Esophagus squamous epithelium (tissue), 5 donors: ENCODE measurements around the gene NCKAP5. TPM values are rescaled to one million over a fixed set of nuclear protein-coding genes. Genes with fewer than 3 reads are reported as not detected.

ENCODE experiments used
- DNase-seq: peaks from one replicate; lab custom pipeline; 2025; lab: John Stamatoyannopoulos, UW
- H3K27ac ChIP-seq, 4 donors: fragments of 200-600 bp; sonication (generic); one replicate each; pipeline ENCODE4 v1.5.1; 2016 to 2019; ENCODE audit warnings: mild to moderate bottlenecking in 1 of 4
- H3K27me3 ChIP-seq, 4 donors: fragments of 200-600 bp; sonication (generic); 1 replicate in 3 of 4; 2 replicates in 1 of 4; pipeline versions ENCODE4 v1.5.1 to v1.6.0; 2017 to 2021; ENCODE audit warnings: antibody characterized with exemption in 1 of 4
- H3K36me3 ChIP-seq, 3 donors: fragments of 200-600 bp; sonication (generic); one replicate each; pipeline ENCODE4 v1.5.1; 2016 to 2019
- H3K4me1 ChIP-seq, 3 donors: fragments of 200-600 bp; sonication (generic); one replicate each; pipeline ENCODE4 v1.5.1; 2017 to 2019
- H3K4me3 ChIP-seq, 4 donors: fragments of 200-600 bp; sonication (generic); 1 replicate in 3 of 4; 2 replicates in 1 of 4; pipeline ENCODE4 v1.5.1; 2016 to 2019; ENCODE audit warnings: mild to moderate bottlenecking in 2 of 4, moderate library complexity in 1 of 4
- H3K9me3 ChIP-seq, 3 donors: fragments of 200-600 bp; sonication (generic); one replicate each; pipeline ENCODE4 v1.5.1; 2016 to 2019
- CTCF ChIP-seq, 6 experiments: fragments of 450-650 bp in 4 of 6; fragments of 200-600 bp in 2 of 6; sonication (generic) in 2 of 6; IDR thresholded peaks; one replicate each; pipeline ENCODE4 v1.5.1; 2016 to 2019; ENCODE audit warnings: antibody characterized with exemption in 6 of 6, mild to moderate bottlenecking in 4 of 6, moderate library complexity in 4 of 6
- POLR2A ChIP-seq, 4 donors: fragments of 450-650 bp; IDR thresholded peaks; one replicate each; pipeline ENCODE4 v1.6.1; 2017; ENCODE audit warnings: antibody characterized with exemption in 4 of 4, mild to moderate bottlenecking in 4 of 4, moderate library complexity in 3 of 4
- WGBS, 2 donors: methylation state at CpG; one replicate each; pipeline ENCODE4 v1.1.5; 2018; 5-methylcytosine and 5-hydroxymethylcytosine counted together
- intact Hi-C: fragments of 100-400 bp; cut with DNase I; formaldehyde crosslinking; loops from one replicate; pipeline ENCODE4 v1.15.0; 2022
- total RNA-seq, 4 donors: library from RNA; depleted of rRNA; stranded (reverse); fragments of >200 nt; gene quantifications; one replicate each; pipeline ENCODE4 v1.1.0, GENCODE V29; 2016
- donor health status: DM: yes; HTN: yes; CAD: no.

The NCKAP5 gene
- total RNA-seq, 4 donors from 2014 or later = 4.5 to 6.9 (median 5.3) TPM

- intact Hi-C loops = no loop called here
- no peak overlapping the region for H3K4me3 ChIP-seq
- no peak for DNase-seq
- H3K4me1 ChIP-seq = no peaks in the 10 kb centered on the region
- H3K36me3 ChIP-seq = no peaks in the 10 kb centered on the region
- no peaks in the 10 kb centered on the region for H3K9me3 ChIP-seq
- 38 to 55% methylated on average over 3 of the region's 3 CpGs for WGBS, 2 donors
- H3K27ac ChIP-seq = no peak overlapping the region
- TF ChIP-seq POLR2A (IDR thresholded peaks at IDR 0.05) (no peak), CTCF (IDR thresholded peaks at IDR 0.05) (no peak)
- H3K27me3 ChIP-seq = no peaks in the 10 kb centered on the region
Observed at GRCh38 chr2:133273031-133273430, 295.2 kb downstream of the NCKAP5 start.

- H3K36me3 ChIP-seq = no peaks in the 10 kb centered on the region
- H3K9me3 ChIP-seq = no peaks in the 10 kb centered on the region
- no peak overlapping the region for H3K27ac ChIP-seq
- DNase-seq = no peak
- no peak overlapping the region for H3K4me3 ChIP-seq
- TF ChIP-seq POLR2A (IDR thresholded peaks at IDR 0.05) = no peak
- TF ChIP-seq CTCF (IDR thresholded peaks at IDR 0.05) = no peak
- peaks cover 0 to 9% (median 0%) of the 10 kb centered on the region in 4 donors for H3K27me3 ChIP-seq
- peaks cover 0 to 14% (median 11%) of the 10 kb centered on the region in 3 donors for H3K4me1 ChIP-seq
- intact Hi-C loops = no loop called here
- WGBS, 2 donors = 52 to 60% methylated on average over 4 of the region's 4 CpGs
Observed at GRCh38 chr2:133271105-133271504, 297.2 kb downstream of the NCKAP5 start.

DNA sequence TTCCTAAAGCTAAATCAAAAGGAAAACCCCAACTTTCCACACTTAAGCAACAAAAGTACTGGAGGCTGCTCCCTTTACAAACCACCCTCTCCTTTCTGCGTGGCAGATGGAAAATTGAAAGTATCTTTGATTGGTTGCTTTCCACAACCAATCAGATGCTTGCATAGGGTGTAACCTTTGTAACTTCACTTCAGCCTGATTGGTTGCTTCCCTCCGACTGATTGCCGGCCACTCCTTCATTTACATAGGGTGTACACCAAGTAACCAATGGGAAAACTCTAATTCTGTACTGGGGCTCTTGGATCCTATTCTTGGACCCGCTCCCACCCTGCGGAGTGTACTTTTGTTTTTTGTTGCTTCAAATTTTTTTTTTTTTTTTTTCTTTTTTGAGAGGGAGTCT is 297.7 kb downstream of the NCKAP5 start:
- no peak for DNase-seq
- H3K36me3 ChIP-seq = no peaks in the 10 kb centered on the region
- WGBS, 2 donors = 85 to 94% methylated on average over 5 of the region's 5 CpGs
- TF ChIP-seq CTCF (IDR thresholded peaks at IDR 0.05) (no peak), POLR2A (IDR thresholded peaks at IDR 0.05) (no peak)
- intact Hi-C loops = no loop called here
- no peaks in the 10 kb centered on the region for H3K9me3 ChIP-seq
- peaks cover 0 to 20% (median 15%) of the 10 kb centered on the region in 3 donors for H3K4me1 ChIP-seq
- H3K4me3 ChIP-seq = no peak overlapping the region
- peaks cover 0 to 15% (median 0%) of the 10 kb centered on the region in 4 donors for H3K27me3 ChIP-seq
- H3K27ac ChIP-seq = no peak overlapping the region

DNA sequence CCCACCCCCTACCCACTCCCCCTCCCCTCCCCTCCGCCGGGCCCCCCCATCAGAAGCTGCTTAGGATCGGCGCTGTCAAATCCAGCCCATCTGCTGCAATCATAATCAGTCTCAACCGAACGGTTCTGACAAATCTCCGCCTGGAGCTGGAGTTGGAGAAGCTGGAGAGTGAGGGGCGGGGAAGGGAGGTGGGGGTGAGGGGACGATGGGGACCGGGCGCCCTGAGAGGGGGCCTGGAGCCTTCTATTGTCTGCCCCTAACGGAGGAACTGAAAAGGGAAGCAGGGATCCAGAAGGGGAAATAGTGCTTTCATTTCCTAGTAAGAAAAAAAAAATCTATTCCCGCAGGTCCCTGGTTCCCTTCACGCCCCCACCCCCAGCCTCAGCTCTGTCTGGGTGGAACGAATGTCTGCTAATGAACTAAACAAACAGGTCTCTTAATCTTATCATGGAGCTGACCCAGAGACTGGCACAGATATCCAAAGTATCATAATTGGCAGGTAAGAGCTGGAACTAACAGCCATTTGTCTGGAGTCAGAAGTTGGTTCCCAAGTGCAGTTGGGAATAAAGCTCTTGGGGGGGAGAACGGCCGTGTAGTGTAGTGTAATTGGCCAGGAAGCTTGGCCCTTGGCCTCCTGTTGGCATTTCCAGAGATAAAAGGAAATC is 301.2 kb downstream of the NCKAP5 start:
- Histone ChIP-seq H3K9me3 (no peaks in the 10 kb centered on the region), H3K36me3 (no peaks in the 10 kb centered on the region), H3K4me3 (peak overlapping the region; percentile 38 to 70 (median 52)), H3K27ac (peak overlapping the region in 2 of 4 donors; percentile 23 to 48), H3K4me1 (peaks cover 0 to 36% (median 15%) of the 10 kb centered on the region in 3 donors), H3K27me3 (peaks cover 0 to 16% (median 0%) of the 10 kb centered on the region in 4 donors)
- TF ChIP-seq CTCF (IDR thresholded peaks at IDR 0.05) = no peak
- TF ChIP-seq POLR2A (IDR thresholded peaks at IDR 0.05) = no peak
- intact Hi-C loops = no loop called here
- 0 to 1% methylated on average over 5 to 10 of the region's 17 CpGs for WGBS, 2 donors
- no peak for DNase-seq

DNA sequence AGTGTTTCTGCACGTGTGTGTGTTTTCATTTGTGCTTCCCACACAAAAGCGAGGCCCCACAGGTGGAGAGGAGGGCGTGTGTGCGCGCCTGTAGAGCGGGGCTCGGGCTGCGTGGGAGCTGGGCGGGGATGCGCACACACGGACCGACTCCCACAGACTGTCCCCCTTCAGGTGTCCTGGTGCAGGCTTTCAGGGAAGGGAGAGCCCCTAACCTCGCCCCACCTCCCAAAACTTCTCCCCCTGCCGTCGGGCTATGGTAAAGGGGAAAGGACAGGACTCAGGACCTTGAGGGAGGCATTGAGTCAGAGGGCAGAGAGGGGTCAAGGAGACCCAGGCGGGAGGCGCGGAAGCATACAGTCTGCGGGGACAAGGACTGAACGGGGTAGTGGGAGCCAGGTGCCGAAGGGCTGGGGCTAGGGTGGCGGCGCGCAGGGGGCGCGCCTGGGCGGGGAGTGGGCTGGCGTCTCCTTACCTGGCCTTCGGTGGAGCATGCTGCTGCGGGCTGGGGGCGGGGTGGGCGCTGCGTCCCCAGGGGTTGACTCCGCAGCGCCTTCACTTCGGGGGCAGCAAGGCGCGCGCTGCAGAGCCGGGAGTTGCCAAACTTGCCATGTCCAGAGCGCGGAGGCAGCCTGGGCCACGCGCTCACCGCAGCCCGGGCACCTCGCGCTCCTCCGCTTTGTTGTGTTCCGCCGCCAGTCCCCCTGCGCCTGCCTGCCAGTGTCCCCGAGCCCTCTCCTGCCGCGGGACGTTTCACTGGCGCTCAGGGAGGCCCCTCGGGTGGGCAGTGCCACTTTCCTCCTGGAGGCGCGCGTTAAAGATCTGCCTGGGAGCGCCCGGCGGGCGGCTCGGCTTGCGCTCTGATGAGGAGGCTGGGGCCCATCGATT is 302.0 kb downstream of the NCKAP5 start:
- TF ChIP-seq POLR2A (IDR thresholded peaks at IDR 0.05) (no peak), CTCF (IDR thresholded peaks at IDR 0.05) (peak in 1 of 6 experiments; percentile 18)
- intact Hi-C loops = no loop called here
- H3K9me3 ChIP-seq = no peaks in the 10 kb centered on the region
- peak overlapping the region in 2 of 4 donors; percentile 23 to 48 for H3K27ac ChIP-seq
- H3K4me1 ChIP-seq = peaks cover 0 to 36% (median 15%) of the 10 kb centered on the region in 3 donors
- WGBS, 2 donors = 0 to 1% methylated on average over 13 of the region's 68 CpGs
- peak overlapping the region; percentile 38 to 70 (median 52) for H3K4me3 ChIP-seq
- DNase-seq = no peak
- peaks cover 0 to 16% (median 0%) of the 10 kb centered on the region in 4 donors for H3K27me3 ChIP-seq
- no peaks in the 10 kb centered on the region for H3K36me3 ChIP-seq
